Myocyte (in vitro differentiated cells): ENCODE measurements around the gene CHD5. TPM values are rescaled to one million over a fixed set of nuclear protein-coding genes. Genes with fewer than 3 reads are reported as not detected.
"Not testable (repeated sequence)": the region's sequence is repeated elsewhere in the genome, so short reads cannot be mapped to it uniquely, and the experiment has no call there.

Source experiments
- DNase-seq: peaks from one replicate; pipeline ENCODE4 v3.0.0-alpha.2; 2012; ENCODE audit warnings: low read depth
- total RNA-seq: library from RNA; depleted of rRNA; stranded (reverse); fragments of >200 nt; gene quantifications from 2 replicates; pipeline ENCODE4 v1.2.3, GENCODE V29; 2014

Gene CHD5
- total RNA-seq, 1 donor from 2014 or later = not detected

GRCh38 chr1:6068073-6068472, 112.0 kb downstream of the CHD5 start:
- no peak for DNase-seq

- DNase-seq = no peak
Measured at GRCh38 chr1:6066680-6067079, 113.4 kb downstream of the CHD5 start.

GRCh38 chr1:6065093-6065858, 114.8 kb downstream of the CHD5 start:
- DNase-seq = peak; percentile 79

- not testable (repeated sequence) for DNase-seq
Measured at GRCh38 chr1:6063532-6064053, 116.5 kb downstream of the CHD5 start.

GRCh38 chr1:6062670-6063069, 117.5 kb downstream of the CHD5 start:
- no peak for DNase-seq

- DNase-seq = no peak
Measured at GRCh38 chr1:6059866-6060265, 120.3 kb downstream of the CHD5 start.

- DNase-seq = no peak
Measured at GRCh38 chr1:6057170-6057845, 122.8 kb downstream of the CHD5 start.

GRCh38 chr1:6056572-6056948, 123.6 kb downstream of the CHD5 start:
- DNase-seq = no peak

- DNase-seq = no peak
Measured at GRCh38 chr1:6054596-6054995, 125.5 kb downstream of the CHD5 start.

GRCh38 chr1:6053206-6053546, 126.9 kb downstream of the CHD5 start:
- no peak for DNase-seq

- DNase-seq = peak; percentile 79
Measured at GRCh38 chr1:6052543-6053205, 127.4 kb downstream of the CHD5 start.

Other genes starting within 250 kb of the CHD5 start
- gene NPHP4, start 187.9 kb downstream of the CHD5 start, total RNA-seq = 2.9 and 4.4 TPM in 2 replicates
- gene KCNAB2, start 134.4 kb downstream of the CHD5 start, total RNA-seq = 1.2 and 1.8 TPM in 2 replicates
- gene RPL22, start 19.3 kb upstream of the CHD5 start, total RNA-seq = 148 and 160 TPM in 2 replicates
- gene RNF207, start 25.8 kb upstream of the CHD5 start, total RNA-seq = 0.36 and 0.86 TPM in 2 replicates
- 180 and 182 TPM in 2 replicates for gene ICMT, start 55.6 kb upstream of the CHD5 start, total RNA-seq
- not detected in 2 replicates for gene HES3, start 63.9 kb upstream of the CHD5 start, total RNA-seq
- 192 and 339 TPM in 2 replicates for gene GPR153, start 80.8 kb upstream of the CHD5 start, total RNA-seq
- gene ACOT7, start 213.4 kb upstream of the CHD5 start, total RNA-seq = 18.7 and 35.2 TPM in 2 replicates
- gene HES2, start 239.6 kb upstream of the CHD5 start, total RNA-seq = 12.5 and 24.4 TPM in 2 replicates
- gene ESPN, start 244.5 kb upstream of the CHD5 start, total RNA-seq = 0.03 and 0.31 TPM in 2 replicates